ENCODE data around the gene DCC. TPM values are rescaled to one million over a fixed set of nuclear protein-coding genes. Genes with fewer than 3 reads are reported as not detected.

Gene DCC
- polyA plus RNA-seq, 2 of the 4 experiments (the other 2 are of a cell fraction), result 0.12 TPM; not detected in 1

- CTCF ChIA-PET, result no interaction called here
- Histone ChIP-seq H3K27ac (no peak overlapping the region), H3K4me1 (no peaks in the 10 kb centered on the region), H3K4me3 (no peak overlapping the region), H3K4me2 (no peak overlapping the region), H3K9me3 (no peaks in the 10 kb centered on the region)
- no peak for FAIRE-seq
- DNase-seq (ENCODE audit: low read depth in 1 of 2, low spot score in 1 of 2), result no peak
- no peak for ATAC-seq
- no peak for TF ChIP-seq CBX2 (IDR thresholded peaks at IDR 0.05; ENCODE audit: borderline replicate concordance, low read depth)
- TF ChIP-seq RNF2 (IDR thresholded peaks at IDR 0.05; ENCODE audit: borderline replicate concordance, low read depth), result no peak
- no peak for TF ChIP-seq FOSL2 (IDR thresholded peaks at IDR 0.05)
- TF ChIP-seq FOSL2 (CRISPR knock-in tag; IDR thresholded peaks at IDR 0.05), result no peak
- TF ChIP-seq KDM5A (IDR thresholded peaks at IDR 0.05), result no peak
- no peak for TF ChIP-seq HOXB5 (CRISPR knock-in tag; IDR thresholded peaks at IDR 0.05)
- no peak for TF ChIP-seq GATA3 (IDR thresholded peaks at IDR 0.05; ENCODE audit: borderline replicate concordance)
- TF ChIP-seq HMGXB4 (CRISPR knock-in tag; IDR thresholded peaks at IDR 0.05; ENCODE audit: borderline replicate concordance), result no peak
- TF ChIP-seq E2F6 (IDR thresholded peaks at IDR 0.05; ENCODE audit: borderline replicate concordance, low read depth), result no peak
- TF ChIP-seq, protein P1, sequence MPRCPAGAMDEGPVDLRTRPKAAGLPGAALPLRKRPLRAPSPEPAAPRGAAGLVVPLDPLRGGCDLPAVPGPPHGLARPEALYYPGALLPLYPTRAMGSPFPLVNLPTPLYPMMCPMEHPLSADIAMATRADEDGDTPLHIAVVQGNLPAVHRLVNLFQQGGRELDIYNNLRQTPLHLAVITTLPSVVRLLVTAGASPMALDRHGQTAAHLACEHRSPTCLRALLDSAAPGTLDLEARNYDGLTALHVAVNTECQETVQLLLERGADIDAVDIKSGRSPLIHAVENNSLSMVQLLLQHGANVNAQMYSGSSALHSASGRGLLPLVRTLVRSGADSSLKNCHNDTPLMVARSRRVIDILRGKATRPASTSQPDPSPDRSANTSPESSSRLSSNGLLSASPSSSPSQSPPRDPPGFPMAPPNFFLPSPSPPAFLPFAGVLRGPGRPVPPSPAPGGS (IDR thresholded peaks at IDR 0.05), result no peak
- no peak for TF ChIP-seq HDAC2 (IDR thresholded peaks at IDR 0.05)
- TF ChIP-seq MYC (IDR thresholded peaks at IDR 0.05; ENCODE audit: borderline replicate concordance, low read length), result no peak
- no peak for TF ChIP-seq CBX8 (IDR thresholded peaks at IDR 0.05)
- no peak for TF ChIP-seq POLR2AphosphoS2 (conservative IDR thresholded peaks at IDR 0.05; ENCODE audit: low read length)
- no peak for TF ChIP-seq PBX3 (IDR thresholded peaks at IDR 0.05)
- POLR2A ChIA-PET, result no interaction called here
Observed at GRCh38 chr18:53421869-53422268, 1081.9 kb downstream of the DCC start.

DNA sequence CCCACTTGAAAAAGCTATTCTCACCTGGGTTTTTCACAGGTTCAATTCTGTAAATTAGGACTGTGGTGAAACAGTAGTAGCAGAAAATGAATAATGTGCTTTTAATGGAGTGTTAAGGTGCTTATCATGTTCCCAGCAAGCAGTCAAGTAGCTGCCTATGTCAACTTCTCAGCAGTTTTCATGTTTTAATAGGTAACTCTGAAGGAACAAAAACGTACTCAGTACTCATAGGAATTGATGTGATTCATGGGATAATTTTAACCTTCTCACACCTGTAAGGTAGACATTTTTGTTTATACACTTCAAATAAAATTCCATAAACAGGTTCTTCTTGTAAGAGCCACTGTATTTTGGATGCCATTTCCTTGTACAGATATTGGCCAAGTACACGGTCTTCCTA, 1082.9 kb downstream of the DCC start:
- Histone ChIP-seq H3K27ac (no peak overlapping the region), H3K4me2 (no peak overlapping the region), H3K9me3 (no peaks in the 10 kb centered on the region), H3K4me1 (no peaks in the 10 kb centered on the region), H3K4me3 (no peak overlapping the region)
- POLR2A ChIA-PET, result no interaction called here
- FAIRE-seq (no peak), DNase-seq (ENCODE audit: low read depth in 1 of 2, low spot score in 1 of 2) (no peak), ATAC-seq (no peak)
- CTCF ChIA-PET, result no interaction called here
- WGBS (ENCODE audit: missing lambda C conversion rate), result 0% methylated on average over 2 of the region's 2 CpGs
- TF ChIP-seq MYC (IDR thresholded peaks at IDR 0.05; ENCODE audit: borderline replicate concordance, low read length) (no peak), HDAC2 (IDR thresholded peaks at IDR 0.05) (no peak), TFCP2L1 (CRISPR knock-in tag; IDR thresholded peaks at IDR 0.05) (no peak), POLR2A (IDR thresholded peaks at IDR 0.05; ENCODE audit: low read length) (no peak), MAZ (IDR thresholded peaks at IDR 0.05; ENCODE audit: borderline replicate concordance, low read depth, low read length) (no peak), CBX2 (IDR thresholded peaks at IDR 0.05; ENCODE audit: borderline replicate concordance, low read depth) (no peak), HOXA7 (CRISPR knock-in tag; IDR thresholded peaks at IDR 0.05) (no peak), PHF8 (IDR thresholded peaks at IDR 0.05; ENCODE audit: borderline replicate concordance, low read depth) (no peak), ZSCAN20 (CRISPR knock-in tag; IDR thresholded peaks at IDR 0.05) (no peak), RFX5 (IDR thresholded peaks at IDR 0.05) (no peak), NR3C1 (IDR thresholded peaks at IDR 0.05) (no peak), KDM5A (IDR thresholded peaks at IDR 0.05) (no peak), BHLHE40 (IDR thresholded peaks at IDR 0.05; ENCODE audit: low read depth, low read length) (no peak), CHD2 (IDR thresholded peaks at IDR 0.05; ENCODE audit: low read length, partially characterized antibody) (no peak), GATA3 (IDR thresholded peaks at IDR 0.05; ENCODE audit: borderline replicate concordance) (no peak)
- TF ChIP-seq, protein P2, sequence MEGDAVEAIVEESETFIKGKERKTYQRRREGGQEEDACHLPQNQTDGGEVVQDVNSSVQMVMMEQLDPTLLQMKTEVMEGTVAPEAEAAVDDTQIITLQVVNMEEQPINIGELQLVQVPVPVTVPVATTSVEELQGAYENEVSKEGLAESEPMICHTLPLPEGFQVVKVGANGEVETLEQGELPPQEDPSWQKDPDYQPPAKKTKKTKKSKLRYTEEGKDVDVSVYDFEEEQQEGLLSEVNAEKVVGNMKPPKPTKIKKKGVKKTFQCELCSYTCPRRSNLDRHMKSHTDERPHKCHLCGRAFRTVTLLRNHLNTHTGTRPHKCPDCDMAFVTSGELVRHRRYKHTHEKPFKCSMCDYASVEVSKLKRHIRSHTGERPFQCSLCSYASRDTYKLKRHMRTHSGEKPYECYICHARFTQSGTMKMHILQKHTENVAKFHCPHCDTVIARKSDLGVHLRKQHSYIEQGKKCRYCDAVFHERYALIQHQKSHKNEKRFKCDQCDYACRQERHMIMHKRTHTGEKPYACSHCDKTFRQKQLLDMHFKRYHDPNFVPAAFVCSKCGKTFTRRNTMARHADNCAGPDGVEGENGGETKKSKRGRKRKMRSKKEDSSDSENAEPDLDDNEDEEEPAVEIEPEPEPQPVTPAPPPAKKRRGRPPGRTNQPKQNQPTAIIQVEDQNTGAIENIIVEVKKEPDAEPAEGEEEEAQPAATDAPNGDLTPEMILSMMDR (IDR thresholded peaks at IDR 0.05), result no peak

All from A549 (cell line).